Heart left ventricle (tissue), 13 donors: ENCODE measurements around the gene PHF2.

Source experiments
- CTCF ChIP-seq, 12 donors: fragments of 200-600 bp; sonication (generic) in 4 of 12; IDR thresholded peaks; one replicate each; pipeline versions ENCODE4 v1.5.0 to v1.8.0; 2018 to 2022; ENCODE audit warnings: antibody characterized with exemption in 12 of 12, mild to moderate bottlenecking in 5 of 12
- POLR2A ChIP-seq, 2 donors: fragments of 450-650 bp; IDR thresholded peaks; one replicate each; pipeline ENCODE4 v1.6.1; 2017; ENCODE audit warnings: antibody characterized with exemption in 2 of 2, mild to moderate bottlenecking in 2 of 2, moderate library complexity in 2 of 2
- donor health status: ischemic (EF 13 %, LVEDD 7.1; RV severe dilation, severe dysfunction).
- donor health status: DM: no; HTN: yes; CAD: no.
- donor health status: DM: no; HTN: no; CAD: no.
- donor health status: ischemic (EF 25% LVEDD 6.9; RV normal size, moderate dysfunction).
- donor health status: ischemic (EF 25% LVEDD 5.7; RV mildly dilated, moderate dysfunction).
- donor health status: ischemic (EF 35%, LVEDD 5.7; RV mildly dilated, moderate dysfunction).
- donor health status: nonischemic (EF 11% LVEDD 7.7; RV severe dilation, severe dysfunction).
- donor health status: DM: yes; HTN: yes; CAD: no.
- donor health status: PGD.
- donor health status: ischemic (EF 29% LVEDD 5.4; RV normal size, mild dysfunction).
- donor health status: nonischemic (EF 23%, LVEDD 6.1; RV moderate dilation, normal function).

GRCh38 chr9:93675336-93676150 lies 99.2 kb downstream of the PHF2 start:
- TF ChIP-seq CTCF (IDR thresholded peaks at IDR 0.05) = no peak
- TF ChIP-seq POLR2A (IDR thresholded peaks at IDR 0.05) = no peak
